GM21576 (cell line): Measurements from ENCODE around the gene CNTNAP3B.
"Not testable (repeated sequence)": the region's sequence is repeated elsewhere in the genome, so short reads cannot be mapped to it uniquely, and the experiment has no call there.

Source experiments
- ATAC-seq: cut with Tn5 transposase; IDR thresholded peaks from one replicate; pipeline ENCODE4 v1.9.1; 2021; ENCODE audit warnings: mild to moderate bottlenecking, moderate library complexity; ENCODE audit not compliant: unreplicated experiment

The CNTNAP3B gene

GRCh38 chr9:41977965-41978600 lies 151.1 kb downstream of the CNTNAP3B start:
- not testable (repeated sequence) for ATAC-seq

DNA sequence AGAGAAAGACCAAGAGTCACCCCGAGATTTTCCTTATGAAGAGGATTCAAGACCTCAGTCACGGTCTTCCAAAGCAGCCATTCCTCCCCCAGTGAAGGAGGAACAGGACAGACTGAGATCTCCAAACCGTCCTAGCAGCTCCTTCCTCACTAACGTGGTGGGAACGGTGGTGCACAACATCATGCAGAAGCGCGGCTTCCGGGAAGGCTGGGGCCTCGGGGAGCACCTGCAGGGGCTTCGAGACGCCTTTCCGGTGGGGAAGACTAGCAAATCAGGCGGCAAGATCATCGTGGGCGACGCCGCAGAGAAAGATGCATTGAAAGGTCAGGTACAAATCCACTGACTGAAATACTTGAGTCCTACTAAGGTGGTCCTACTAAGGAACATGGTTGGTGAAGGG lies 154.3 kb downstream of the CNTNAP3B start:
- not testable (repeated sequence) for ATAC-seq

DNA sequence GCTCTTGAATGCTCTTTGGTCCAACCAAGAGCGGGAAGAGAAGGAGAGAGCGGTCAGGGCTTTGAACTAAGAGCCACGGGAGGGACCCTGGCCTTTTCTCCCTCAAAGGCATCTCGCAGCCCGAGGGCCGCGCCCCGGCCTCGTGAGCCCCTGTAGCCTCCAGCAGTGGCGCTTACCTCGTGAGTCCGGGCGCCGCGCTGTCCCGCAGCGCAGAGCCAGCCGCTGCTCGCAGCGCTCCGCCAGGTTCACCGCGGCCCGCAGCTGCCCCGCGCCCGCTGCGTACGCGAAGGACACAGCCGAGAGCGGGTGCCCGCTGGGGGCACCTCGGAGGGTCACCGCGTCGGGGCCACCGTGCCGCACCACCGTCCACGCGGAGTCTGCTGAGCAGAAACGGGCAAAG lies 176.2 kb downstream of the CNTNAP3B start:
- not testable (repeated sequence) for ATAC-seq

DNA sequence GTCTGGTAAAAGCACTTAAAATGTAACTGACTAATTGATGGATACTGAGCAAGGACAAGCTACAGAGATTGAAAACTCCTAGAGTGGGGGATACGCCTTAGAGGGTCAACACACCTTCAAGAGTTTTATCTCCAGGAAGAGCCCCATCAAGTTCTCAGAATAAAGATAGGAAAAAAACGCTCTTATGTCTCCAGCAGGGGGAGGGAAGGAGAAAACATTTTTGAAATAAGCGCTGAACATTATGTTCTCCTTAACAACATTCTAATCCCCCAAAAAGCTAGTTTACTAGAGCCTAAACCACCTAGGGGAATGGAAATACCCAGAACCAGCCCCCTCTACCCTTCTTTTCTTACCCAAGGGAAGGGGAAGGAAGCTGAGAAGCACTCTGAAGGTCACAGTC lies 187.5 kb downstream of the CNTNAP3B start:
- not testable (repeated sequence) for ATAC-seq

GRCh38 chr9:41938143-41938542 lies 191.1 kb downstream of the CNTNAP3B start:
- not testable (repeated sequence) for ATAC-seq

DNA sequence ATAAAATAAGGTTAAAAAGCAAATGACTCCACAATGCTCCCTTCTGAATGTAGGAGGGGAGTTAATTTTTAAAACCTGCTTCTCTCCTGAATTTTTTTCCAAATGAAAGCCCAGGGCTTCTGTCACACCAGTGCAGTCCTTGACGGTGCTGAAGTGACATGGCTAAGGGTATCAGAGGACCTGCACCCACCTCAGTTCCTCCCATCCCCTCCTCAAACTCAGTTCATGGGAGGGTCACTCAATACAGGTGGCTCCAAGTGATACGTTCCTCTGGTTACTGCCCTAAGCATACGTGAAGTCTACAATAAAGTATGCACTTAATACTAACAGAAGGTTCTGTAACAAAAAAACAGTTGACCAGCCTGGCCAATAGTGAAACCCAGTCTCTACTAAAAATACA lies 193.5 kb downstream of the CNTNAP3B start:
- ATAC-seq, result not testable (repeated sequence)

- ATAC-seq, result not testable (repeated sequence)
Observed at GRCh38 chr9:41929172-41929571, 200.1 kb downstream of the CNTNAP3B start.

GRCh38 chr9:41917374-41917773 lies 211.9 kb downstream of the CNTNAP3B start:
- not testable (repeated sequence) for ATAC-seq

DNA sequence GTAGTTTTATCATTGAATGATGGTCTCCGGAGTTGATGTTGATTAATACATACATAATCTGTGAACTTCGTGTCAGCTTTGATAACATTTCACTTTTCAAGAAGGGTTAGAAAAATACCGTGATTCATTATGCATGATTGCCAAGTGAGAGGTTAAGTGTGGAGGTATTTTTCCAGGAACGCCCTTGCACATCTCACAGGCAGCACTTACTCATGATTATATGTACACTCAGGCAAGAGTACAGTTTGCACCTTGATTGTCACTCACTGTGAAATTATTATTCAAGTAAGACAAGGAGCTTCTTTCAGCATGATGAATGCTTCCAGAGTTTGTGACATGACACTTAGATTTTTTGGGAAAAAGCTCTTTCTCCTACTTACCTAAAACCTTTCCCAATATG lies 223.7 kb downstream of the CNTNAP3B start:
- ATAC-seq, result not testable (repeated sequence)

- ATAC-seq, result not testable (repeated sequence)
Observed at GRCh38 chr9:41902762-41903161, 226.5 kb downstream of the CNTNAP3B start.

- not testable (repeated sequence) for ATAC-seq
Observed at GRCh38 chr9:41898720-41899343, 230.4 kb downstream of the CNTNAP3B start.

- not testable (repeated sequence) for ATAC-seq
Observed at GRCh38 chr9:41874557-41874956, 254.7 kb downstream of the CNTNAP3B start.

- ATAC-seq, result not testable (repeated sequence)
Observed at GRCh38 chr9:41855422-41855821, 273.8 kb downstream of the CNTNAP3B start.

DNA sequence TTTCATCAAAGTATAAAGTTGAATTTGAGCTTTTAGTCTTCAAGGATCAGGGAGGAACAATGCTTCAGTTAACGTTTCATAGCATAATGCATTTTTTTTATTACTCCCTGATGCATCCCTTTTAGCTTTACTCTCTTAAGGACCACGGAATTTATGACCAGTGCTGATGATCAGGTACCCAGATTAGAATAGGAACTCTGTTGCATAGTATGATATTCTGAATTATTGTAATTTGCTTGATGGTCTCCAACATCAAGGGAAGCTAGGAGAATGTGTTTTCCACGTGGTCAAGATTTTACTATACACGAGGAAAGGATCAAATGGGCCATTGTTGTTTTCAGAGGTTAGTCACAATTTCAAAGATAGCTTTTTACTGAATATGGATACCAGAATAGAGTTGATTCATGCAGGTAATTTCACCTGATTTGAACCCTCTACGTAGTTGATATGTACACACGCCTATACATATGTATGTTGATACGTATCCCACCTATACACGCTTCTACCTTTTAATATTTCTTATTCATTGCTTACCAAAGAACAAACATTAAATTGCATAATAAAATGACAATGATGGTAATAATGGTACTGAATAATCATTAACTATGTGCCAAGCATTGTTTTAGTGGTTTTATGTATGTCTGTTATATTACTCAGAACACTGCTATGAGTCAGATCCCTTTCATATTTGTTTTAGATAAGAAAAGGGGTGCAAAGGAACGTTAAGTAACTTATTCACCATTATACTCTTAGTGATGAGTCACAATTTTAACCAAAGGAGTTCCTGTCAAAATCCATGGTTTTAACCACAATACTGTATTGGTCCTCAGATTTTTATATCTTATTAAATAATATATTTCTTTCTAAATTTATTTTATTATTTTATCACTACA lies 277.1 kb downstream of the CNTNAP3B start:
- not testable (repeated sequence) for ATAC-seq

GRCh38 chr9:41847829-41848228 lies 281.4 kb downstream of the CNTNAP3B start:
- ATAC-seq, result not testable (repeated sequence)
